ENCODE measurements around the gene ULK3.

Gene ULK3

GRCh38 chr15:74840851-74841775 lies 1.8 kb downstream of the ULK3 start:
- no peak for DNase-seq (ENCODE audit: low spot score)

GRCh38 chr15:74839526-74840395 lies 3.2 kb downstream of the ULK3 start:
- DNase-seq (ENCODE audit: low spot score) = no peak

DNA sequence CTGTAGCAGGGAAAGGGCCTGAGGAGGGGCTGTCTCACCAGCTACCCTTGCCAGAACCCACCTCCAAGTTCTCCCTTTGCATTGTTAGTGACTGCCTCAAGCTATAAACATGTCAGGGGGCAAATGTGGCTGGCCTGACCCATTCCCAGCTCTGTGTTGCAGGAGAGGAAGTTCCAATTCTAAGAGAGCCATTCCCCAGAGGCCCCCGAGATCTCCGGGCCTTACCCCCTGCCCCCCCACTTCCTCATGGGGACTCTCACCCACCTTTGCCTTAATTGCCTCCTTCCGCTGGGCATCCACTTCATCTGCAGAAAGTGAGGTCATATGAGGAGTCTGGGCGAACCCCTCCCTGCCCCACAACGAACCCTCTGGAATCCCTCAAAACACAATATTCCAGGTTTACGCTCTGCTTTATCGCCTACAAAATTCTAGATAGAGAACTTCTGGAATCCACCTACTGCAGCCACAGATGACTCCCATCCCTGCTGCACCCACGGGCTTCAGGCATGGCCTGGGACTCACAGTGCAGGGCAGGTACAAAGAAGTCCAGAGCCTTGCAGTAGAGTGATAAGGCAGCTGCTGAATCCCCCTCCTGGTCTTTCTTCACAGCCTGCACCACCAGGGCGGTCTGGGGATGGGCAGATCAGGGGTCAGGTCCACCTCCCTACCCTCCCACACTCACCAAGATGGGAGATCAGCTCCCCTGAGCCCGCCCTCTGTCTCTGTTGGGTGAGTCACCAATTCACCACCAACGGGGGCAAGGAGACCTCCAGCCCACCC lies 4.0 kb downstream of the ULK3 start:
- DNase-seq (ENCODE audit: low spot score) = no peak

DNA sequence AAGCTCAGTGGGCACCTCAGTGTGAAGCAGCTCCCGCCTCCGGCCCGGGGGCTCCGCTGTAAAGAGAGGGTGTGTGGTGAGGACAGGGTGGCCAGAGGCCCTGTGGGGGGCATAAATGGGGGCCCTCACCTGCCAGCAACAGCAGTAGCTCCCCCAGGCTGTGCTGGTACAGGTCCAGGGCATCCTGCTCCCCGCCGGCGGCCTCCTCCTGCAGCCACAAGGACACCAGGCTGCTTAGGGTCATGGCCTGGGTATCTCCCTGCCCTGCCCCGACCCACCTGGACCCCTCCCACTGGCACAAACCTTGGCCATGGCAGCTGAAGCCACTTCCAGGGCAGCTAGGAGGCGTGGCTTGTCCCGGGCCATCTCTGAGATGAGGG lies 4.8 kb downstream of the ULK3 start:
- no peak for DNase-seq (ENCODE audit: low spot score)

DNA sequence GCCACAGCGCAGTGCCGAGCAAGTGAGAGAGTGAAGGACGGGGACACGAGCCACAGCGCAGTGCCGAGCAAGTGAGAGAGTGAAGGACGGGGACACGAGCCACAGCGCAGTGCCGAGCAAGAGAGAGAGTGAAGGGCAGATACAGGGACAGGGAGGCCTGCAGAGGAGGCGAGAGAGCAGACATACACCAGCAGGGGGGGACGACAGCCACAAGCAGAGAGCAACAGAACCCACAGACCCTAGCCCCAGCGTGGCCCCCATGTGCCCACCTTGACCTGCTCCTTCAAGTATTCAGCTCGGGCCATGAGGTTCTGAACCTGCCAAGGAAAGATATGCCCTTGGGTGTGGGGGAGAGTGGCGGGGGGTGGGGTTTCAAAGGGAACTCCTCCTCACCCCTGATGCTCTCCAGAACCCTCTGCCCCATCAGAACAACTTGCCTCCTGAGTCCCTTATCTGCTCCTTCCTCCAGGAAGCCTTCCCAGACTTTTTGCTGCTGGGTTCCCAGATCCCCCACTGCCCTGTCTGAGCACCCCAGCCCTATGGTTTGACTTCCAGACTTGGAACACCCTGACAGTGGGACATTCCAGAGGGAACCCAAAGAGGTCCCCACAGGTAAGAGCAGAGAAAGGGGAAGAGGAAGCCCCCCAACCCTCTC lies 5.3 kb downstream of the ULK3 start:
- DNase-seq (ENCODE audit: low spot score) = no peak

DNA sequence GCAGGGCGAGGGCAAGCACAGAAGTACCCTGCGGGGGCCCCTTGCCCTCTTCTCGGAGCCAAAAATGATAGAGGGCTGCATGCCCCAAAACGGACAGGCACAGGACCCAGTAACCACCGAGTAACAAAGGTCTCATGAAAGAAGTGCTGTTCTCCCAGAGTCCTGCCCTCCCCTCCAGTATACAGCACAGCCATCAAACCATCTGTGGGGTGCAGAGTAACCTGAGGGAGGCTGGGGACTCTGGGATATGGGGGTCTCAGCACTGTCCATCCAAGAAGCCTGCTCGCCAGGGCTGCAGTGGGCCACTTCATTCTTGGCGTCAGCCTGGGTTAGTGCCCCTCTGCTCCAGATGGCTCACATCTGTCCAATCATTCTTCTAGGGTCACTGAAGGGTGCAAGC lies 6.1 kb downstream of the ULK3 start:
- DNase-seq (ENCODE audit: low spot score) = no peak

GRCh38 chr15:74835312-74835823 lies 7.6 kb downstream of the ULK3 start:
- DNase-seq (ENCODE audit: low spot score) = peak; percentile 83

- DNase-seq (ENCODE audit: low spot score) = no peak
These were observed 9.4 kb downstream of the ULK3 start for GRCh38 chr15:74833376-74834107.

GRCh38 chr15:74832826-74833225 lies 10.1 kb downstream of the ULK3 start:
- DNase-seq (ENCODE audit: low spot score) = no peak

- DNase-seq (ENCODE audit: low spot score) = no peak
These were observed 11.0 kb downstream of the ULK3 start for GRCh38 chr15:74831813-74832495.

DNA sequence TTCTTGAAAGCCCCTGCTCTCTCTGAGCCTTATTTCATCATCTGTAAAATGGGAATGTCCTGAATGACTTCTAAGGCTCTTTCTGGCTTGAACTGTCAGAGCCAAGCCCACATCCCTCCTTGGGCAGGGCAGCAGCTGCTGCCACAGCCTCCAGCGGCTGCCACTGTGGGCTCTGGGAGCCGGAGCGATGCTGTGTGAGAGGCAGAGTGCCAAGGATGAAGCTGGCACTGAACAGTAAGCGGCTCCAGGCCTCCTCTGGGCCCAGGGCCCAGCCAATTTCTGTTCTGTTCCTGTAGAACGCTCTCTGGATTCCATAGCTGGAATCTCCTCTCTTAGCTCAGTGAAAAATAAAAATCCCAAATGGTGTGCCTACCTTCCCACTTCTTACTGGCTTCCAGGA lies 12.1 kb downstream of the ULK3 start:
- no peak for DNase-seq (ENCODE audit: low spot score)

DNA sequence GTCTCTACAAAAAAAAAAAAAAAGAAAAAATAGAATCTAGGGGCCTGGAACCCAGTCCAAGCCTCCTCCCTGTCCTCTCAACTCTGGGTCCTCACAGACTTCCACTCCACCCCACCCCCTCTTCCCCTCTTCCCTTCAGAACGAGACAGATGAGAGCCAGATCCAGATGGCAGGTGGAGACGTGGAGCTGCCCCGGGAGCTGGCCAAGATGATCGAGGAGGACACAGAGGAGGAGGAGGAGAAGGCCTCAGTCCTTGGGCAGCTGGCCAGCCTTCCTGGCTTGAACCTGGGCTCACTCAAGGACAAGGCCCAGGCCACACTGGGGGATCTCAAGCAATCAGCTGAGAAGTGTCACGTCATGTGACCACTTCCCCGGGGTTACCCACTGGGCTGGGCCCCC lies 13.0 kb downstream of the ULK3 start:
- DNase-seq (ENCODE audit: low spot score) = no peak

GRCh38 chr15:74829486-74829885 lies 13.5 kb downstream of the ULK3 start:
- no peak for DNase-seq (ENCODE audit: low spot score)

DNA sequence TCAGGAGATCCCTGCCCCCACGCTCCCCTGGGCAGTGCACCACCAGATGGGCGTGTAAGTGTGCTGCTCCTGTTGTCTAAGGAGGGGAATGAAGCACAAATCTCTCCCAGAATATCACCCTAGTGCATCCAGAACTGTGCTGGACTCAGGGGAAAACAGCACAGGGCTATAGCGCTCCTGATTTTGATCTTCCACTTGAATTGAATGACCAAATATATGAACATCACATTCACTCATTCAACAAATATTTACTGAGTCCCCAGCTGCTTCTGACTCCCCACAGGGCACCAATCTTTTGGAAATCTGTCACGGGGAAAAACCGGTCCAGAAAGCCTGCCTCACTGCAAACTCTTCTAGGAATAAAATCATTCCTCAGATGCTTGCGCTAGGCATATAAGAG lies 14.1 kb downstream of the ULK3 start:
- no peak for DNase-seq (ENCODE audit: low spot score)

GRCh38 chr15:74827614-74828013 lies 15.3 kb downstream of the ULK3 start:
- DNase-seq (ENCODE audit: low spot score) = no peak

DNA sequence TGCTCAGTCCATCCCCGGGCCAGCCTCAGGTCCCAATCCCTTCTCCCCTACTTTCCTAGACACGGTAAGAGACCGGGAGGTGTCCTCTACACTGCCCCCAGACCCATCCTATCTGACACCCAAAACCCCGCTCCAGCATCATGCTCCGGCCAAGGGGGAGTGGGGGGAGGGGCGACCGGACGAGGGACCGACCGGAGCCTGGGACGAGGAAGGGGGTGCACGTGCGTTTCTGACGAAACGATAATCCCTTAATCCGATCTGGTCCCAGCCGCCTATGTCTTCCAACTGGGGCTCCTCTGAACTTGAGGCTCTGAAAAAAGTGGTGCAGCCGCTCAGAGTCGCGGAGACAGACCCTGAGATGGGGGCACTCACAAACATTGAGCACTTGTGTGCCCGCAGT lies 16.0 kb downstream of the ULK3 start:
- no peak for DNase-seq (ENCODE audit: low spot score)

- peak; percentile 80 for DNase-seq (ENCODE audit: low spot score)
These were observed 16.6 kb downstream of the ULK3 start, which contains the start of gene CPLX3 for GRCh38 chr15:74826364-74826819. Gene CPLX3, plus strand, starts transcription at chr15:74826627. Its CDS starts 77 bp downstream, at chr15:74826704.

DNA sequence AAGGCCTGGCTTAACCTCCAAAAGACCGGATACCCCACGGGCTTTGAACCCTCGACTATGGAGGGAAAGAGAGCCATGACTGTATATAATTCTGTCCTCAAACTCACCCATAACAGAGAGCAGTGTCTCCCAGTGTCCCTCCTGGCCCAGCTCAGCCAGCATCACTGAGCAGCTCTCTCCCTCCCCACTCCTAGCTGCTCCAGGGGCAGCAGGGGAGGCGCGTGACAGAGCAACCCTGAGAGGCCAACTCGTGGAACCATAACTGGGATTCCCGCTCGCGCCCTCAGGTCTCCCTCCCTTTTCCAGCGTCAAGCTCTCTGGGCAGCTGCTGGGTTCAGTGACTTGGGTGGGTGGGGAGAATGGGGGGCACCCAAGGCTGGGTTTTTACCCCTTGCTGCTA lies 17.1 kb downstream of the ULK3 start:
- DNase-seq (ENCODE audit: low spot score) = no peak

DNA sequence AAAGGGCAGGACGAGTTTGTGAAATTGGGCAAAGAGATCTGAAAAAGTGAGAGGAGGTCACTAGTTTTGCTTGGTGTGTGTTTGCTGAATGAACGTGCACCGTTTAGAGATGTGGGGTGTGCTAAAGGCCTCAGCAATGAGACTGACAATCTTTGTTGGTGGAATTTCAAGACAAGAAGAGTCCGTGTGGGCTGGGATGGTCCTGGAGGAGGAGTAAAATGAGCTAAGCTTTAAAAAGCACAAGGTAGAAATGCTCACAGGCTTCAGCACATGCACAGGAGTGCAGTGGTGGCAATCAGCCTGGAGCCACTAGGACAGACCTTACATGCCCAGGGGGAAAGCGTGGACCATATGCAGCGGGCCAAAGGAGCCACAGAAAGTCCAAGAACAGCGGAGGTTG lies 18.0 kb downstream of the ULK3 start:
- DNase-seq (ENCODE audit: low spot score) = no peak

- no peak for DNase-seq (ENCODE audit: low spot score)
These were observed 19.6 kb downstream of the ULK3 start for GRCh38 chr15:74823324-74823723.
